GM23248 (cell line): Measurements from ENCODE around the gene USP31. TPM values are rescaled to one million over a fixed set of nuclear protein-coding genes. Genes with fewer than 3 reads are reported as not detected.

Experiments used
- DNase-seq: peaks from one replicate; pipeline ENCODE4 v3.0.0-alpha.2; 2015
- H2AFZ ChIP-seq: fragments of 200-600 bp; sonication (generic); 2 replicates; pipeline ENCODE4 v1.6.1; 2016; ENCODE audit warnings: antibody characterized with exemption
- H3F3A ChIP-seq: fragments of 200-600 bp; sonication (generic); 2 replicates; pipeline ENCODE4 v1.6.1; 2016; ENCODE audit warnings: mild to moderate bottlenecking, antibody characterized with exemption, mixed run types; ENCODE audit not compliant: insufficient read depth
- H3K27ac ChIP-seq: fragments of 200-600 bp; sonication (generic); 2 replicates; pipeline ENCODE4 v1.5.1; 2016; ENCODE audit warnings: mild to moderate bottlenecking
- H3K27me3 ChIP-seq: fragments of 200-600 bp; sonication (generic); replicated peaks from 2 replicates; pipeline ENCODE4 v1.6.1; 2016; ENCODE audit warnings: mild to moderate bottlenecking; ENCODE audit not compliant: insufficient read depth
- H3K36me3 ChIP-seq: fragments of 200-600 bp; sonication (generic); 2 replicates; pipeline ENCODE4 v1.6.1; 2016; ENCODE audit warnings: low read depth, mild to moderate bottlenecking
- H3K4me1 ChIP-seq: fragments of 200-600 bp; sonication (generic); 2 replicates; pipeline ENCODE4 v1.6.1; 2016; ENCODE audit warnings: mild to moderate bottlenecking; ENCODE audit not compliant: insufficient read depth
- H3K4me2 ChIP-seq: fragments of 200-600 bp; sonication (generic); one replicate; pipeline ENCODE4 v1.6.1; 2016; ENCODE audit warnings: mild to moderate bottlenecking; ENCODE audit not compliant: unreplicated experiment
- H3K4me3 ChIP-seq: fragments of 200-600 bp; sonication (generic); 2 replicates; pipeline ENCODE4 v1.5.1; 2016; ENCODE audit warnings: mild to moderate bottlenecking
- H3K79me2 ChIP-seq: fragments of 200-600 bp; sonication (generic); 2 replicates; pipeline ENCODE4 v1.6.1; 2016; ENCODE audit warnings: mild to moderate bottlenecking; ENCODE audit not compliant: insufficient read depth
- H3K9ac ChIP-seq: fragments of 200-600 bp; sonication (generic); 2 replicates; pipeline ENCODE4 v1.6.1; 2016; ENCODE audit warnings: mild to moderate bottlenecking
- H3K9me2 ChIP-seq: fragments of 200-600 bp; sonication (generic); 2 replicates; pipeline ENCODE4 v1.6.1; 2016; ENCODE audit warnings: mixed run types, mild to moderate bottlenecking, moderate library complexity; ENCODE audit not compliant: insufficient read depth
- H3K9me3 ChIP-seq: fragments of 200-600 bp; sonication (generic); one replicate; pipeline ENCODE4 v1.6.1; 2017; ENCODE audit warnings: low read depth
- H4K20me1 ChIP-seq: fragments of 200-600 bp; sonication (generic); 2 replicates; pipeline ENCODE4 v1.6.0; 2016; ENCODE audit not compliant: insufficient read depth
- EZH2 ChIP-seq: fragments of 200-600 bp; sonication (generic); IDR thresholded peaks from 2 replicates; pipeline ENCODE4 v1.6.1; 2018; ENCODE audit warnings: antibody characterized with exemption, mild to moderate bottlenecking; ENCODE audit not compliant: insufficient read depth, poor library complexity, severe bottlenecking
- EZH2phosphoT487 ChIP-seq: fragments of 200-600 bp; sonication (generic); IDR thresholded peaks from 2 replicates; pipeline ENCODE4 v1.6.1; 2018; ENCODE audit warnings: antibody characterized with exemption, moderate library complexity, mild to moderate bottlenecking, low read depth; ENCODE audit not compliant: insufficient read depth
- WGBS, 2 experiments: methylation state at CpG; one replicate each; pipeline ENCODE4 v1.1.6; 2015 to 2017; ENCODE audit warnings: low lambda C conversion rate in 2 of 2, low coverage in 1 of 2; ENCODE audit errors: missing lambda C conversion rate in 2 of 2; 5-methylcytosine and 5-hydroxymethylcytosine counted together
- in situ Hi-C: fragments of 300-500 bp; cut with MboI; formaldehyde crosslinking; loops from 2 replicates; pipeline ENCODE4 v1.15.0; 2020
- polyA plus RNA-seq: library from polyadenylated mRNA; unstranded; fragments of >200 nt; fragmentation: Nextera tagmentation; extraction: Ambion mirVana; gene quantifications from 2 replicates; pipeline ENCODE4 v1.2.1, GENCODE V29; 2016
- total RNA-seq: library from RNA; depleted of rRNA; stranded (reverse); fragments of >200 nt; shearing (Covaris generic); gene quantifications from 2 replicates; pipeline ENCODE4 v1.2.3, GENCODE V29; 2014

USP31 gene
- total and polyA plus RNA-seq, 2 experiments from 2014 or later, result 0.88 to 6.6 TPM

GRCh38 chr16:23027386-23027785 is 121.9 kb downstream of the USP31 start:
- Histone ChIP-seq H3K27me3 (no peaks in the 10 kb centered on the region), H3K36me3 (no peaks in the 10 kb centered on the region), H3K4me3 (no peak overlapping the region), H3K4me2 (no peak overlapping the region), H4K20me1 (no peaks in the 10 kb centered on the region), H3K79me2 (no peaks in the 10 kb centered on the region), H3K9me3 (no peaks in the 10 kb centered on the region), H3K27ac (no peak overlapping the region), H3F3A (no peaks in the 10 kb centered on the region), H3K9ac (no peak overlapping the region), H2AFZ (no peak overlapping the region), H3K4me1 (0 out of 2 replicates have a peak, but pooled peaks cover 4% of the 10 kb centered on the region), H3K9me2 (no peaks in the 10 kb centered on the region)
- no peak for DNase-seq
- WGBS, 2 experiments, result 82 to 100% methylated on average over 1 of the region's 1 CpG
- no peak for TF ChIP-seq EZH2phosphoT487
- TF ChIP-seq EZH2, result no peak
- in situ Hi-C loops, result no loop called here

GRCh38 chr16:23026784-23027362 is 122.4 kb downstream of the USP31 start:
- no peak overlapping the region for H3K9ac ChIP-seq
- in situ Hi-C loops, result no loop called here
- no peak overlapping the region for H3K4me2 ChIP-seq
- H3K27me3 ChIP-seq, result no peaks in the 10 kb centered on the region
- no peak overlapping the region for H2AFZ ChIP-seq
- H3K27ac ChIP-seq, result no peak overlapping the region
- WGBS, 2 experiments, result 39 to 40% methylated on average over 3 of the region's 3 CpGs
- H4K20me1 ChIP-seq, result no peaks in the 10 kb centered on the region
- H3K79me2 ChIP-seq, result no peaks in the 10 kb centered on the region
- no peaks in the 10 kb centered on the region for H3K9me2 ChIP-seq
- TF ChIP-seq EZH2 (no peak), EZH2phosphoT487 (no peak)
- H3K9me3 ChIP-seq, result no peaks in the 10 kb centered on the region
- no peaks in the 10 kb centered on the region for H3K36me3 ChIP-seq
- H3K4me1 ChIP-seq, result 0 out of 2 replicates have a peak, but pooled peaks cover 4% of the 10 kb centered on the region
- no peak overlapping the region for H3K4me3 ChIP-seq
- no peaks in the 10 kb centered on the region for H3F3A ChIP-seq
- DNase-seq, result peak; percentile 41

- TF ChIP-seq EZH2, result no peak
- TF ChIP-seq EZH2phosphoT487, result no peak
- peak; percentile 53 for DNase-seq
- 6 to 7% methylated on average over 4 of the region's 4 CpGs for WGBS, 2 experiments
Measured at GRCh38 chr16:23025692-23026307, 123.5 kb downstream of the USP31 start.

GRCh38 chr16:23024044-23024443 is 125.2 kb downstream of the USP31 start:
- Histone ChIP-seq H3K27me3 (no peaks in the 10 kb centered on the region), H3K4me1 (0 out of 2 replicates have a peak, but pooled peaks cover 4% of the 10 kb centered on the region), H3K9me2 (no peaks in the 10 kb centered on the region)

More at GRCh38 chr16:23025692-23026307, 123.5 kb downstream of the USP31 start:
- Histone ChIP-seq H3K27ac (no peak overlapping the region), H3K4me1 (0 out of 2 replicates have a peak, but pooled peaks cover 4% of the 10 kb centered on the region), H3F3A (no peaks in the 10 kb centered on the region), H2AFZ (no peak overlapping the region), H3K9me2 (no peaks in the 10 kb centered on the region), H3K79me2 (no peaks in the 10 kb centered on the region), H4K20me1 (no peaks in the 10 kb centered on the region), H3K36me3 (no peaks in the 10 kb centered on the region), H3K4me2 (no peak overlapping the region), H3K9ac (no peak overlapping the region), H3K27me3 (no peaks in the 10 kb centered on the region), H3K4me3 (no peak overlapping the region), H3K9me3 (no peaks in the 10 kb centered on the region)
- in situ Hi-C loops, result no loop called here

More at GRCh38 chr16:23024044-23024443, 125.2 kb downstream of the USP31 start:
- Histone ChIP-seq H4K20me1 (no peaks in the 10 kb centered on the region), H3K9me3 (no peaks in the 10 kb centered on the region), H3K27ac (no peak overlapping the region), H3K36me3 (no peaks in the 10 kb centered on the region), H3F3A (no peaks in the 10 kb centered on the region), H2AFZ (no peak overlapping the region), H3K4me2 (no peak overlapping the region), H3K79me2 (no peaks in the 10 kb centered on the region), H3K4me3 (no peak overlapping the region), H3K9ac (no peak overlapping the region)
- no peak for TF ChIP-seq EZH2
- TF ChIP-seq EZH2phosphoT487, result no peak
- in situ Hi-C loops, result no loop called here
- DNase-seq, result no peak
- 56 to 58% methylated on average over 4 of the region's 4 CpGs for WGBS, 2 experiments
